Neural cell (in vitro differentiated cells): Measurements from ENCODE around the gene SDC1.

Source experiments
- CTCF ChIP-seq: fragments of 450-650 bp; IDR thresholded peaks from 2 replicates; pipeline ENCODE4 v1.5.1; 2014; ENCODE audit warnings: antibody characterized with exemption, mild to moderate bottlenecking, moderate library complexity; ENCODE audit not compliant: poor library complexity, severe bottlenecking
- EZH2 ChIP-seq: fragments of 200-600, 300-800 bp; shearing (Covaris generic), sonication (generic); IDR thresholded peaks from 2 replicates; pipeline ENCODE4 v1.6.1; 2014; ENCODE audit warnings: antibody characterized with exemption, low read length, borderline replicate concordance, mild to moderate bottlenecking; ENCODE audit not compliant: insufficient read depth, poor library complexity, severe bottlenecking

GRCh38 chr2:20164061-20164733, 60.7 kb downstream of the SDC1 start:
- TF ChIP-seq CTCF (no peak), EZH2 (no peak)
